SHP77 treated with DMSO at 0.1 percent for 48 hours (cell line): Measurements from ENCODE around the gene MEIOB.
"Not testable (repeated sequence)": the region's sequence is repeated elsewhere in the genome, so short reads cannot be mapped to it uniquely, and the experiment has no call there.

Source experiments
- DNase-seq: peaks from one replicate; lab custom pipeline; 2025; lab: John Stamatoyannopoulos, UW

MEIOB gene

GRCh38 chr16:1810106-1810505 lies 61.9 kb downstream of the MEIOB start:
- DNase-seq: no peak

DNA sequence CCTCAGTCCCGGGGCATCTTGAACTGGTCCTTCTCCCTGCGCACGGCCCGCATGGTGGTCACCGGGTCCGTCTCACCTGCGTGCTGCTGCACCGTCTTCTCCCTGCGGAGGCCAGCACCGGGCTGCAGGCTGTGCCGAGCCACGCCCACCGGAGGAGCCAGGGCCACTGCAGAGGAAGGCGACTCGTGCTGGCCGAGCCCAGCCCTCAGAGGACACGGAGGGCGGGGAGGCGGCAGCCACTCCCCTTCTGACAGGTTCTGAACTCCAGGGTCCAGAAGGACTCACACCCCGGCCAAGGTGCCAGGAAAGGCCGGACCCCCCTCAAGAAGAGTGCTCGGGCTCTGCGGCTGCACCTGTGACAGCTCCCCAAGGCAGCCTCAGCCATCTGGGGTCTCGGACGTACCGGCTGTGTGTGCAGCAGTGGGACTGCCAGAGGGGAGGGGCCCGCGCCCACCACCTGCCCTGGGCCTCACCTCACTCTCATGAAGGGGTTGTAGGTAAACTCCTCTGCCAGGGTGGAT lies 62.6 kb downstream of the MEIOB start:
- DNase-seq: no peak

DNA sequence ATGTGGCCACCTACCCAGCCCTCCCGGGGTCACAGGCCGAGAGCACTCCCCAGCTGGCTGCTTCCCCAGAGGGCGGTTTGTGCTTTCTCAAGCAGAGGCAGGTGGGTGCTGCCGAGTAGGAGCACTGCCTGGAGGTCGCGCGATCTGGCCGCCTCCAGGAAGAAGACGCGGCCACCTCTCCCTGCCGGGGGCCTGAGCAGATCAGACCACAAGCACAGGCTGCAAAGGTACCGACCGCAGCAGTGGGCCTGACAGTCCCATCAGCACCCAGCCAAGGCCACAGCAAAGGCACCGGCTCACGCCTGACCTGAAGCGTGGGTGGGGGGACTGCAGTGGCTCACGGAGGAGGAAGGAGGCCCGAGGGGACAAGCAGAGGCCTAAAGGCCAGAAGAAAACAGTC lies 63.3 kb downstream of the MEIOB start:
- DNase-seq: no peak

DNA sequence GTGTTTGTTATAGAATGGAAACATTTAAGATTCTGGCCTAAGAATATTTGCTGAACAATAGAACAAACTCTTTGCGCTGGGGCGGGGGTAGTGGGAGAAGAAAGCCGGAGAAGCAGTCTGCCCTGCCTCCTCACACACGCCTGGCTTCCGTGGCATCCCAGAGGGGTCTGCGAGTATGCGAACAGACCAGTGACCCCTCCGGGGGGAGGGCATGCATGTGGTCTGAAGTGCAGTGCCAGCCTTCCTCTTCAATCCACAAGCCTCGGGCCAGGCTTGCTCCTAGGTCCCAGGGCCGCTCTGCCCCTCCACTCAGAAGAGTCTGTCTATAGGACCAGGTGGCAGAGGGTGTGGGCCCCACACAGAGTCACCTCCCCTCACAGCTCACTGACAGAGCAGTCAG lies 64.3 kb downstream of the MEIOB start:
- no peak for DNase-seq

DNA sequence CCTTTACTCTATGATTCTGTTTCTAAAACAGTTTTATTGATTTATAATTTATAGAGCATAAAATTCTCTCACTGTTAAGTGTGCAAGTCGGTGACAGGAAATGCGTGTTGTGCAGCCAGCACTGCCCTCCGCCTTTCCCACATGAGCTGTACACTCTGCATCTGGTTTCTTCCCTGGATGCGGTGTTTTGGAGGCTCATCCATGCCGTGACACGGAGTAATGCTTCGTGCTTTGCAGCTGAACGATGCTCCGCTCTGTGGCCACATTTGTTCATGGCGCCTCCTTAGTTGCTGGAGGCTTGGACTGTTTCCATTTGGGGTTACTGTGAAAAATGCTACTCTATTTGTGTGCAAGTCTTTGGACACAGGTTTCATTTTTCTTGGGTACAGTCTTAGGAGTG lies 71.3 kb downstream of the MEIOB start:
- DNase-seq: no peak

DNA sequence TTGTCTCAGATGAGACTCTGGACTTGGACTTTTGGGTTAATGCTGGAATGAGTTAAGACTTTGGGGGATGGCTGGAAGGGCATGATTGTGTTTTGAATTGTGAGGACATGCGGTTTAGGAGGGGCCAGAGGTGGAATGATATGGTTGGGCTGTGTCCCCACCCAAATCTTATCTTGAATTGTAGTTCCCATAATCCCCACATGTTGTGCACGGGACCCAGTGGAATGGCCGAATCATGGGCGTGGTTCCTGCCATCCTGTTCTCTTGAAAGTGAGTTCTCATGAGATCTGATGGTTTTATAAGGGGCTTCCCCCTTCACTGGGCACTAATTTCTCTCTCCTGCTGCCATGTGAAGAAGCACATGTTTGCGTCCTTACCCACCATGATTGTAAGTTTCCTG lies 72.7 kb downstream of the MEIOB start:
- not testable (repeated sequence) for DNase-seq

- DNase-seq: no peak
Measured at GRCh38 chr16:1794908-1795666, 76.9 kb downstream of the MEIOB start.

DNA sequence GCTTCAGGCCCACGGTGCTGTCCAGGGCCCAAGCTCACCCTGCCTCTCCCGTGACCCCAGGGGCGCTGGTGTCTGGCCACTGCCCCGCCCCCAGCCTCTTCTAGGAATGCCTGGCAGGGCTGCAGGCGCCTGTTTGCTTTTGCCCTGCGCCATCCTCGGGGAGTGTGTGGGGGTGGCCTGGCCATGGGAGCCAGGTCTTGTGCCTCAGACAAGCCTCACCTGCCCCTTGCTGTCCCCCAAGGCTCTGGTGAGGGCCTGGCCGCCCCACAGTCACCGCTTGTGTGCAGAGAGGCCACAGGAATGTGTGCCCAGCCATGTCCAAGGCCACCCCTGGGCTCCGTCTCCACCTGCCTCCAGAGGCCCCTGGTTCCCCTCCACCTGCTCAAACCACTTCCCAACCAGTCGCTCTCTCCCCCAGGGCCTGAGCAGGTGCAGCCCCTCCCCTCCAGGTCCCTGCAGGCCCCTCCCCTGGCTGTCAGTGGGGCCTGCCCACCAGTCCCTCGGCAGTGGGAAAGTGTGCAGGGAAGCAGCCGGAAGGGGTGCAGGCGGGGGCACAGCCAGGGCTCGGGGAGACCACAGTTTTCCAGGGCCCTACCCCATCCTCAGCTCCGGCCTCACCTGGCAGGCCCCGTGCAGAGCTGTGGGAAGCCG lies 77.6 kb downstream of the MEIOB start:
- DNase-seq: peak; percentile 10

DNA sequence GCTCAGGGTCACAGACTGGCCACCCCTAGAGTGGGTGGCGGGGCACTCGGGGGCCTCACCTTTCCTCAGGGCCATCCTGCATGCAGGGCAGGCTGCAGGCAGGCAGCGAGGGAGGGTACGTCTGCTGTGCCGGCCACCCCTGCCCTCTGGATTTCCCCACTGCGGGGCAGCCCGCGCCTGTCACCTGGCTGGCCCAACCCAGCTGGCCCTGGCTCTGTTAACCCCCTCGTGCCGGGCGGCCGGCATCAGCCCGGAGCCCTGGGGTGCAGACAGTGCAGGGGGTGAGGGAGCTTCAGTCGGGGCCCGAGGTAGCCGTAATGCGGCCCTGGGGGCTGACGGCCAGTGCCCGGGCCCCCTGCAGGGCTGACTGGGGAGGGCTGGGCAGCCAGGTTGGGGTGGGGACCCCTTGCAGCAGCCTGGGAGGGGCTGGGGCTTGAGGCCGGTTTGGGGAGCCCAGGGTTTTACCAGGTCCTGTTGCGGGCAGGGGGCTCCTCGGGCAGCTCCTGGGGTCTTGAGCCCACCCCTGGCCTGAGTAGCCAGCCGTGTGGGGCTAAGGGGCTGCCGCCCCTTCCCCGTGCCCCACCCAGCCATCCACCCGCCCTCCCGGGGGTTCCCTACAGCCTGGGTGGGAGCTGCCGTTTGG lies 78.3 kb downstream of the MEIOB start, which contains the start of gene IGFALS:
Gene IGFALS, minus strand, starts transcription at position 128 of the 643 bp plus-strand sequence. Its CDS starts 53 bp downstream, at position 75.
- DNase-seq: no peak

DNA sequence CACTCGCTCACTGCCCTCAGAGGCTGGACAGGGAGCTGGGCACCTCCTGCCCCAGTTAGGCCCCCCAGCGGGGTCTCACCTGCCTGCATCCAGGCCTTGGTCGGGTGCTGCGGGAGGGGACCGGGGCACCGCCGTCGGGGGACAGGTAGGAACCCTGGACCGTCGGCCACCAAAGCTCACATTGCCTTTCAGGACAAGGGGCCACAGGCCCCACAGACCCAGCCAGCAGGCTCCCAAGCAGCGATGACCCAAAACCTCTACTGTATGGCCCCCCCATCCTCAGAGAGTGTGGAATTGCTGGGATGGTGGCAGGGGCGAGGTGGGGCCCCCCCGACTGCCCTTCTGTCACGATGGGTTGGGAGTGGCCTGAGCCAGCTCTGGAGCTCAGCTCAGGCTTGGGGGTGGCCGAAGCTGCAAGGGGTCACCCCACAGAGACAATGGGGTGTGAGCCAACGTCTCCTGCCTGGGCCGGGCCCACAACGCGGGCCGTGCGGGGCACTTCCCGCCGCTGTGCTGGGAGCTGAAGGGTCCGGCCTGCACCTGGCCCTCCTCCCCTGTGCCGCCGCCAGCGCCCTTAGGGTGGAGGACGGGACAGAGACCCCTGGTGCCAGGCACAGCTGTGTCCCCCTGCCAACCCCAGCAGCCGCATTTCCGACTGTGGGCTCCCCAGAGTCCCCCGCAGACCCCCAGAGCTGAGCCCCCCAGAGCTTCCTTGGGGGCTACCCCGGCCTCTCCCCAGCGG lies 79.0 kb downstream of the MEIOB start:
- no peak for DNase-seq

- no peak for DNase-seq
Measured at GRCh38 chr16:1791943-1792812, 79.8 kb downstream of the MEIOB start.

DNA sequence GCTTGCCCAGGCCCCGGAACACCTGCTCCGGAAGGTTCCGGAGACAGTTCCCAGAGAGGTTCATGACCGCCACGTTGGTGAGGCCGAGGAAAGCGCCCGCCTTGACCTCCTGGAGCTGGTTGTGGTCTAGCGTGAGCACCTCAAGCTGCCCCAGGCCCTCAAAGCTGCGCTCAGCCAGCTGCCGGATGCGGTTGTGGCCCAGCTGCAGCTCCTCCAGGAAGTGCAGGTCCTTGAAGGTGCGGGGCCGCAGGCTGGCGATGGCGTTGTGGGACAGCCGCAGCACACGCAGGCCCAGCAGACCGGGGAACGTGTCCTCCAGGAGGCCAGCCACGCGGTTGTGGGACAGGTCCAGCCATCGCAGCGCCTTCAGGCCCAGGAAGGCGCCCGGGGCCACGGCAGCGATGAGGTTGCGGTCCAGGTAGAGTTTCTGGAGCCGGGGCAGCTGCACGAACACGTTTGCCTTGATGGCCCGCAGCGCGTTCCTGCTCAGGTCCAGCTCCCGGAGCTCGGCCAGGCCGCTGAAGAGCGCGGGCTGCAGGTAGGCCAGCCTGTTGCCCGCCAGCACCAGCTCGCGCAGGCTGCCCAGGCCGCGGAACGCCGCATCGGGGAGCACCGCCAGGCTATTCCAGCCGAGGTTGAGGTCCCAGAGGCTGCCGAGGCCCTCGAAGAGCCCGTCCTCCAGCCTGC lies 80.6 kb downstream of the MEIOB start:
- no peak for DNase-seq

- no peak for DNase-seq
Measured at GRCh38 chr16:1790611-1791255, 81.2 kb downstream of the MEIOB start.

GRCh38 chr16:1790261-1790610 lies 81.7 kb downstream of the MEIOB start:
- DNase-seq: no peak

DNA sequence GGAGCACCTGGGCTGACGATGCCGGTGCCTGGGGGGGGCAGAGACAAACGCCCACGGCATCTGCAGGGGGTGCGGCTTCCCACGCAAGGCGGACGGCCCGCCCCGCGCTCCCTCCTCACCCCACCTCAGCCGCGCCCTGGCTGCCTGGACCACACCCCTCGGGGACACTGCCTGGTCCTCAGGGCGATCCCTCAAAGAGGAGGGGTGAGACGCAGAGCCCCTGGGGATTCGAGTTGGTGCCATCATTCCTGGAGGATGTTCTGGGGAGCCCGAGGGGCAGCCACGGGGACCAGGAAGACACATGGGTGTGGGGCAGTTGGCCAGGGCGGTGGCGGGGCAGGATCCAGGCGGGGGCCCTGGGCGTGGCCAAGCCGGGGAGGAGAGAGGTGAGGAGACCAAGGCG lies 82.3 kb downstream of the MEIOB start:
- no peak for DNase-seq

GRCh38 chr16:1788708-1789100 lies 83.3 kb downstream of the MEIOB start:
- no peak for DNase-seq

DNA sequence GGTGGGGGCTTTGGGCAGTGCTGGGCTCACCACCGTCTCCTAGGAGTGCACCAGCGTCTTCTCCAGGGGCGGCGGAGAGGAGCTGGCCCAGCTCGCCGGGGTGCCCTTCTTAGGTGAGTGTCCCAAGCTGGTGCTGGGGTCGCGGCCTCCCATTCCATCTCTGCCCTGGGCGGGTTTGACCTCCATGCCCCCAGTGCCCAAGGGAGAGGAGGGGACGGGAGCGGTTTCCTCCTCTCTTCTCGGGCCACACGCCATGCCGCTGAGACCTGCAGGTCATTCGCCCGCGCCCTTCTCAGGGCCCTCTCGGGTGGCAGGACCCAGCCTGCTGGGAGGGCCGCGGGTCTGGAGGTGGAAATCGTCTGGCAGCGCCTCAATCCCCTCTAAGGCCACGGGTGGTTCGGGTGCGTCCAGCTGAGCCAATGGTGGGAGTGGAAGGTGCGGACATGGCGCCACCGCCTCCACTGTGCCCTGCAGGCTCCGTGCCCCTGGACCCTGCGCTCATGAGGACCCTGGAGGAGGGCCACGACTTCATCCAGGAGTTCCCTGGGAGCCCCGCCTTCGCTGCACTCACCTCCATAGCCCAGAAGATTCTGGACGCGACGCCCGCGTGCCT lies 83.8 kb downstream of the MEIOB start:
- DNase-seq: no peak

GRCh38 chr16:1787322-1788094 lies 84.5 kb downstream of the MEIOB start:
- no peak for DNase-seq

- DNase-seq: no peak
Measured at GRCh38 chr16:1787056-1787321, 85.0 kb downstream of the MEIOB start.
